Measurements from ENCODE around the gene DLL3.

Gene DLL3

DNA sequence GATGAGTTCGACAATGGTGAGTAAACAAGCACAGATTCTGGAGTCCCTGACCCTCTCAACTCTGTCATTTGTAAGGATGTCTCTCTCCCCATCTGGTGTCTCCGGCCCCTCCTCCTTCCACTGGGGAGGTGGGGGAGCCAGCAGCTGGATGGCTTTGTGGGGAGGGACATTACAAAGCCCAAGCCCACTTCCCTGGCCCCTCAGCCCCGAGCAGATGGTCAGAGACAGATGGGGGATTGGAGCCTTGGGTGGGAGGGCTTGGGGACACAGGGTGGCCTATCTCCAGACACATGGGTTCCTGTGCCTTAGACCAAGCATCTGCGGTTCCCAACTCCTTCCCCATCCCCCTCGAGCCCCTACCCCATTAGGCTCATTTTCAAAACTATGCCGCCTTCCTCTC, 15.6 kb upstream of the DLL3 start:
- Histone ChIP-seq H3K4me1 (ENCODE audit: control insufficient read depth, insufficient read depth, low read length) (peaks cover 14% of the 10 kb centered on the region), H3K9ac (ENCODE audit: low read length in 2 of 2) (no peak overlapping the region), H3K9me3 (ENCODE audit: control insufficient read depth in 2 of 2, low read length in 2 of 2) (no peaks in the 10 kb centered on the region), H3K36me3 (ENCODE audit: control insufficient read depth in 2 of 2, insufficient read depth in 2 of 2, low read length in 2 of 2) (peaks cover 15 to 27% of the 10 kb centered on the region in 2 donors), H3K4me3 (ENCODE audit: low read length in 2 of 2) (no peak overlapping the region), H3K27me3 (ENCODE audit: control insufficient read depth in 1 of 2, insufficient read depth in 2 of 2, low read length in 2 of 2) (no peaks in the 10 kb centered on the region), H3K27ac (ENCODE audit: low read length) (no peak overlapping the region)

- Histone ChIP-seq H3K36me3 (ENCODE audit: control insufficient read depth in 2 of 2, insufficient read depth in 2 of 2, low read length in 2 of 2) (peaks cover 35 to 46% of the 10 kb centered on the region in 2 donors), H3K27ac (ENCODE audit: low read length) (no peak overlapping the region), H3K9me3 (ENCODE audit: control insufficient read depth in 2 of 2, low read length in 2 of 2) (no peaks in the 10 kb centered on the region), H3K27me3 (ENCODE audit: control insufficient read depth in 1 of 2, insufficient read depth in 2 of 2, low read length in 2 of 2) (no peaks in the 10 kb centered on the region), H3K4me3 (ENCODE audit: low read length in 2 of 2) (no peak overlapping the region), H3K9ac (ENCODE audit: low read length in 2 of 2) (no peak overlapping the region), H3K4me1 (ENCODE audit: control insufficient read depth, insufficient read depth, low read length) (no peaks in the 10 kb centered on the region)
Measured at GRCh38 chr19:39489756-39490155, 9.0 kb upstream of the DLL3 start.

DNA sequence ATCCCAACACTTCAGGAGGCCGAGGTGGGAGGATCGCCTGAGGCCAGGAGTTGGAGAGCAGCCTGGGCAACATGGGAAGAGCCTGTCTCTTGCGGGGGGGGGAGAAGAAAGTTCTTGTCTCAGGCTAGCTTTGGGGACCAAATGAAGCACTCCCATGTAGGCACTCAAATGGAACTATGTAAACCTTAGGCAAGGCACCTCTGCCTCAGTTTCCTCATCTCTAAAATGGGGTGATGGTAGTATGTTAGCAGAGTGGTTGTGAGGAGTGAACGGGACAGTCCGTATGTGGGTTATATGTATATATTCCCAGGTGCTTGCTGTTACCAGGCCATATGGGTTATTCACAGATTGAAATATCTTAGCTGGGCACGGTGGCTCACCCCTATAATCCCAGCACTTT, 6.5 kb upstream of the DLL3 start:
- peaks cover 24 to 27% of the 10 kb centered on the region in 2 donors for H3K36me3 ChIP-seq (ENCODE audit: control insufficient read depth in 2 of 2, insufficient read depth in 2 of 2, low read length in 2 of 2)

DNA sequence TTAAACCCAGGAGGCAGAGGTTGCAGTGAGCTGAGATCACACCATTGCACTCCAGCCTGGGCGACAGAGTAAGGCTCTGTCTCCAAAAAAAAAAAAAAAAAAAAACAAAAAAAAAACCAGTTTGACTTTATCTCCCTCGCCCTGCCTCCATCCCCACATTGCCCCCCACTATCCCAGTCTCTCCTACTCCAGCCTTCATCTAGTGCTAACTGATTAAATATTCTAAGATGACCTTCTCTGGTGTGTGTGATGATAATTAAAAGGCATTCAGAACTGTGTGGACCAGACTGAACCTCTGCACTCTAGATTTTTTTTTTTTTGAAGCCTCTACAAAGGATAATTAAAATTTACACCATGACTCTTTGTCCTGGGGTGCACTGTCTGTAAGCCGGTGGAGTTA, 6.0 kb upstream of the DLL3 start:
- Histone ChIP-seq H3K36me3 (ENCODE audit: control insufficient read depth in 2 of 2, insufficient read depth in 2 of 2, low read length in 2 of 2) (peaks cover 23 to 27% of the 10 kb centered on the region in 2 donors), H3K9ac (ENCODE audit: low read length in 2 of 2) (no peak overlapping the region), H3K27ac (ENCODE audit: low read length) (no peak overlapping the region), H3K4me1 (ENCODE audit: control insufficient read depth, insufficient read depth, low read length) (peaks cover 2% of the 10 kb centered on the region), H3K27me3 (ENCODE audit: control insufficient read depth in 1 of 2, insufficient read depth in 2 of 2, low read length in 2 of 2) (peaks cover 7 to 12% of the 10 kb centered on the region in 2 donors), H3K9me3 (ENCODE audit: control insufficient read depth in 2 of 2, low read length in 2 of 2) (no peaks in the 10 kb centered on the region), H3K4me3 (ENCODE audit: low read length in 2 of 2) (no peak overlapping the region)

More for the DNA sequence above, 6.5 kb upstream of the DLL3 start:
- no peaks in the 10 kb centered on the region for H3K4me1 ChIP-seq (ENCODE audit: control insufficient read depth, insufficient read depth, low read length)
- no peak overlapping the region for H3K9ac ChIP-seq (ENCODE audit: low read length in 2 of 2)
- H3K27me3 ChIP-seq (ENCODE audit: control insufficient read depth in 1 of 2, insufficient read depth in 2 of 2, low read length in 2 of 2): peaks cover 5 to 6% of the 10 kb centered on the region in 2 donors
- H3K27ac ChIP-seq (ENCODE audit: low read length): no peak overlapping the region
- no peaks in the 10 kb centered on the region for H3K9me3 ChIP-seq (ENCODE audit: control insufficient read depth in 2 of 2, low read length in 2 of 2)
- H3K4me3 ChIP-seq (ENCODE audit: low read length in 2 of 2): no peak overlapping the region

GRCh38 chr19:39494661-39495060, 4.1 kb upstream of the DLL3 start:
- no peak overlapping the region for H3K4me3 ChIP-seq (ENCODE audit: low read length in 2 of 2)
- peaks cover 14% of the 10 kb centered on the region for H3K4me1 ChIP-seq (ENCODE audit: control insufficient read depth, insufficient read depth, low read length)
- peaks cover 20 to 30% of the 10 kb centered on the region in 2 donors for H3K27me3 ChIP-seq (ENCODE audit: control insufficient read depth in 1 of 2, insufficient read depth in 2 of 2, low read length in 2 of 2)
- no peak overlapping the region for H3K9ac ChIP-seq (ENCODE audit: low read length in 2 of 2)
- H3K36me3 ChIP-seq (ENCODE audit: control insufficient read depth in 2 of 2, insufficient read depth in 2 of 2, low read length in 2 of 2): peaks cover 6 to 11% of the 10 kb centered on the region in 2 donors
- H3K9me3 ChIP-seq (ENCODE audit: control insufficient read depth in 2 of 2, low read length in 2 of 2): no peaks in the 10 kb centered on the region
- H3K27ac ChIP-seq (ENCODE audit: low read length): no peak overlapping the region

DNA sequence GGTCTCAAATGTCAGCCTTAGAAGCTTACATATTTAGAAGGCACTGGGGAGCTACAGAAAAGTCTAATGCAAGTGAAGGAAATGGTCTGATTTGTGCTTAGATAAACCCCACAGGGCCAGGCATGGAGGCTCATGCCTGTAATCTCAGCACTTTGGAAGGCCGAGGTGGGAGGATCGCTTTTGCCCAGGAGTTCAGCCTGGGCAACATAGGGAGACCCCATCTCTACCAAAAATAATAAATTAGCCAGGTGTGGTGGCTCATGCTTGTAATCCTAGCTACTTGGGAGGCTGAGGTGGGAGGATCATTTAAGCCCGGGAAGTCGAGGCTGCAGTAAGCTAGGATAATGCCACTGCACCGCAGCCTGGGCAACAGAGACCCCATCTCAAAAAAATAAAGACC, 2.7 kb upstream of the DLL3 start:
- Histone ChIP-seq H3K9ac (ENCODE audit: low read length in 2 of 2) (no peak overlapping the region), H3K27me3 (ENCODE audit: control insufficient read depth in 1 of 2, insufficient read depth in 2 of 2, low read length in 2 of 2) (peaks cover 30 to 40% of the 10 kb centered on the region in 2 donors), H3K9me3 (ENCODE audit: control insufficient read depth in 2 of 2, low read length in 2 of 2) (no peaks in the 10 kb centered on the region), H3K4me3 (ENCODE audit: low read length in 2 of 2) (no peak overlapping the region), H3K4me1 (ENCODE audit: control insufficient read depth, insufficient read depth, low read length) (peaks cover 14% of the 10 kb centered on the region), H3K36me3 (ENCODE audit: control insufficient read depth in 2 of 2, insufficient read depth in 2 of 2, low read length in 2 of 2) (peaks cover 0 to 3% of the 10 kb centered on the region in 2 donors), H3K27ac (ENCODE audit: low read length) (no peak overlapping the region)

DNA sequence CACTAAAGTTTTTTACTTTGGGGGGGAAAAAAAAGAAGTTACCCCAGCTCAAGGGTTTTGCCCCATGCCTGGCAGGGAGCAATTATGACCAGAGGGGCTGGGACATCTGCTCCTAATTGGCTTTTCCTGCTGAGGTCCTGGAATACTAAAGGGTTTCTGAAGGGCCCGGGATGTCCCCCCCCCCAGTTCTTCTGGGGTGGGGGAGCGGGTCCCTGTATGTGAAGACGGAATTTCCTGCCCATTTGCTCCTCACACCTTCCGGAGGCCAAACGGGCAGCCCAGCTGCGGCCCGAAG, 1.1 kb upstream of the DLL3 start:
- no peak overlapping the region for H3K27ac ChIP-seq (ENCODE audit: low read length)
- H3K27me3 ChIP-seq (ENCODE audit: control insufficient read depth in 1 of 2, insufficient read depth in 2 of 2, low read length in 2 of 2): peaks cover 33 to 43% of the 10 kb centered on the region in 2 donors
- peak overlapping the region in 1 of 2 donors; percentile 52 for H3K4me3 ChIP-seq (ENCODE audit: low read length in 2 of 2)
- no peak overlapping the region for H3K9ac ChIP-seq (ENCODE audit: low read length in 2 of 2)
- H3K9me3 ChIP-seq (ENCODE audit: control insufficient read depth in 2 of 2, low read length in 2 of 2): no peaks in the 10 kb centered on the region
- H3K4me1 ChIP-seq (ENCODE audit: control insufficient read depth, insufficient read depth, low read length): peaks cover 15% of the 10 kb centered on the region
- no peaks in the 10 kb centered on the region for H3K36me3 ChIP-seq (ENCODE audit: control insufficient read depth in 2 of 2, insufficient read depth in 2 of 2, low read length in 2 of 2)

GRCh38 chr19:39497996-39498797, 550 bp upstream of the DLL3 start:
- Histone ChIP-seq H3K4me3 (ENCODE audit: low read length in 2 of 2) (peak overlapping the region in 1 of 2 donors; percentile 52), H3K4me1 (ENCODE audit: control insufficient read depth, insufficient read depth, low read length) (peaks cover 20% of the 10 kb centered on the region), H3K9me3 (ENCODE audit: control insufficient read depth in 2 of 2, low read length in 2 of 2) (no peaks in the 10 kb centered on the region), H3K27me3 (ENCODE audit: control insufficient read depth in 1 of 2, insufficient read depth in 2 of 2, low read length in 2 of 2) (peaks cover 36 to 47% of the 10 kb centered on the region in 2 donors), H3K9ac (ENCODE audit: low read length in 2 of 2) (peak overlapping the region in 1 of 2 donors; percentile 47), H3K27ac (ENCODE audit: low read length) (no peak overlapping the region), H3K36me3 (ENCODE audit: control insufficient read depth in 2 of 2, insufficient read depth in 2 of 2, low read length in 2 of 2) (no peaks in the 10 kb centered on the region)

DNA sequence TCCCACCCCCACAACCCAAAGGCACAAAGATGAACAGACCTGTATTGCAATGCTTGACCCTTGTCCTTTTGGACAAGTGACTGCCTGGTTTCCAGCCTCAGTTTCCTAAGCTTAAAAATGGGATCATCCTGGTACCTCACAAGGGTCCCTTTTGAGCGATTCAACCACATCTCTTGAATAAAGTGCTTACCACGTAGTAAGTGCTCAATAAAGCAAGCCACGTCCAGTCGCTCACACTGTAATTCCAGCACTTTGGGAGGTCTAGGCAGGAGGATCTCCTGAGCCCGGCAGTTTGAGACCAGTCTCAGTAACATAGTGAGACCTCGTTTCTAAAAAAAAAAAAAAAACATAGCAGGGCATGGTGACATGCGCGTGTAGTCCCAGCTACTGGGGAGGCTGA, 1.2 kb downstream of the DLL3 start:
- H3K4me1 ChIP-seq (ENCODE audit: control insufficient read depth, insufficient read depth, low read length): peaks cover 20% of the 10 kb centered on the region
- H3K27me3 ChIP-seq (ENCODE audit: control insufficient read depth in 1 of 2, insufficient read depth in 2 of 2, low read length in 2 of 2): peaks cover 53 to 64% of the 10 kb centered on the region in 2 donors
- H3K9ac ChIP-seq (ENCODE audit: low read length in 2 of 2): no peak overlapping the region
- H3K9me3 ChIP-seq (ENCODE audit: control insufficient read depth in 2 of 2, low read length in 2 of 2): no peaks in the 10 kb centered on the region
- H3K36me3 ChIP-seq (ENCODE audit: control insufficient read depth in 2 of 2, insufficient read depth in 2 of 2, low read length in 2 of 2): no peaks in the 10 kb centered on the region
- no peak overlapping the region for H3K4me3 ChIP-seq (ENCODE audit: low read length in 2 of 2)
- no peak overlapping the region for H3K27ac ChIP-seq (ENCODE audit: low read length)

DNA sequence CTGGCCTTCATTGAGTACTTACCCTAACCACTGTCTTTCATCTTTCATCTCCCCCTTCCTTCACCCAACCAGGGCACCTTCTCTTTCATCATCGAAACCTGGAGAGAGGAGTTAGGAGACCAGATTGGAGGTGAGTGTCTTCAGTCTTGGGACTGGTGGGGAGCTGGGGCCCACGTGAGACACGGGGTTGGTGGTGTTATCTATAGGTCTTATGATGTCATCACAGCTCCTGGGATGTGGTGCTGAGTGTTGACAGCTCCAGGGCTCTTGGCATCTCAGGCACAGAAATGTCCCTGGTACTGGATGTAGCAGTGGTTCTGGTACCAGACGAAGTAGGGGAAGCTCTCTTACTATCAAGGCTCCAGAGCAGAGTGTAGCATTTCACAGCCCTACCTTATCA, 1.8 kb downstream of the DLL3 start:
- H3K9me3 ChIP-seq (ENCODE audit: control insufficient read depth in 2 of 2, low read length in 2 of 2): no peaks in the 10 kb centered on the region
- H3K27ac ChIP-seq (ENCODE audit: low read length): no peak overlapping the region
- no peaks in the 10 kb centered on the region for H3K36me3 ChIP-seq (ENCODE audit: control insufficient read depth in 2 of 2, insufficient read depth in 2 of 2, low read length in 2 of 2)
- peaks cover 20% of the 10 kb centered on the region for H3K4me1 ChIP-seq (ENCODE audit: control insufficient read depth, insufficient read depth, low read length)
- H3K27me3 ChIP-seq (ENCODE audit: control insufficient read depth in 1 of 2, insufficient read depth in 2 of 2, low read length in 2 of 2): peaks cover 59 to 70% of the 10 kb centered on the region in 2 donors
- H3K4me3 ChIP-seq (ENCODE audit: low read length in 2 of 2): no peak overlapping the region
- H3K9ac ChIP-seq (ENCODE audit: low read length in 2 of 2): no peak overlapping the region

DNA sequence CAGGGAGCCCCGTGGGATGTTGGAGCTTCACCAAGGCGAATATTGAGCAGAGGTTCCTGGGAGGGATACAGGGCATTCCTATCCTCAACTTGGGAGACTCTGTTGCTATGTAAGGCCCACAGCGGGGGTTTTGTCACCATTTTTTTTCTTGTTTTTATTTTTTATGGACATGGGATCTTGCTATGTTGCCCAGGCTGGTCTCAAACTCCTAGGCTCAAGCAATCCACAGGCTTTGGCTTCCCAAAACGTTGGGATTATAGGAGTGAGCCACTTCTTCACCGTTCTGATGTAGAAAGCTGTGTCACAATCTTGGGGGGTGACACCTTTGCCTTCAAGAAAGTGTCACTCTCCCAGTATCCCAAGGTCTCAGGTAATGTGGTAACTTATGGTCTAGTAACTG, 2.6 kb downstream of the DLL3 start:
- Histone ChIP-seq H3K9ac (ENCODE audit: low read length in 2 of 2) (no peak overlapping the region), H3K9me3 (ENCODE audit: control insufficient read depth in 2 of 2, low read length in 2 of 2) (no peaks in the 10 kb centered on the region), H3K4me1 (ENCODE audit: control insufficient read depth, insufficient read depth, low read length) (peaks cover 20% of the 10 kb centered on the region), H3K4me3 (ENCODE audit: low read length in 2 of 2) (no peak overlapping the region), H3K36me3 (ENCODE audit: control insufficient read depth in 2 of 2, insufficient read depth in 2 of 2, low read length in 2 of 2) (no peaks in the 10 kb centered on the region), H3K27me3 (ENCODE audit: control insufficient read depth in 1 of 2, insufficient read depth in 2 of 2, low read length in 2 of 2) (peaks cover 63 to 71% of the 10 kb centered on the region in 2 donors), H3K27ac (ENCODE audit: low read length) (no peak overlapping the region)
